Prostate gland (tissue), 2 donors: ENCODE measurements around the gene PSMD13.

ENCODE experiments used
- POLR2A ChIP-seq: fragments of 450-650 bp; IDR thresholded peaks from one replicate; pipeline ENCODE4 v1.6.1; 2016; ENCODE audit warnings: antibody characterized with exemption, mild to moderate bottlenecking
- POLR2AphosphoS5 ChIP-seq: sonication (generic); formaldehyde crosslinking; IDR thresholded peaks from one replicate; pipeline ENCODE4 v1.6.1; 2017; ENCODE audit warnings: antibody characterized with exemption
- TF ChIP-seq, protein P1 (sequence below), 4 experiments: fragments of 200-600 bp in 2 of 4; fragments of 450-650 bp in 2 of 4; sonication (generic) in 2 of 4; IDR thresholded peaks; 1 replicate in 3 of 4; 2 replicates in 1 of 4; pipeline ENCODE4 v1.5.1; 2016 to 2019; ENCODE audit warnings: antibody characterized with exemption in 4 of 4, mild to moderate bottlenecking in 2 of 4, moderate library complexity in 2 of 4

DNA sequence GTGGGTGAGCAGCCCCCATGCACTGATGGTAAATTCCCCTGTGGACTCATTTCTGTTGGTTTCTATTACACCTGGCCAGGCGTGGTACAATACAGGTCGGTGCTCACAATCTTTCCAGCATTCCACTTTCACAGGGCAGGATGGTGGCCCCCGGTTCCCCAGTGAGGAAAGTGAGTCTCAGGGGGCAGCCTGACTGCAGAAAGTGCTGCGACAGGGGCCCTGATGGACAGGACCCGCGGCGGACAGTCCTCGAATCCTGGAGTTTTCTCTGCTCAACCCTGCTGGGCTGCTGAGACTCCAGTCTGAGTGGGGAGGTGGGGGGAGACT lies 49.1 kb downstream of the PSMD13 start:
- TF ChIP-seq POLR2A (no peak), POLR2AphosphoS5 (no peak)
- TF ChIP-seq, protein P1, sequence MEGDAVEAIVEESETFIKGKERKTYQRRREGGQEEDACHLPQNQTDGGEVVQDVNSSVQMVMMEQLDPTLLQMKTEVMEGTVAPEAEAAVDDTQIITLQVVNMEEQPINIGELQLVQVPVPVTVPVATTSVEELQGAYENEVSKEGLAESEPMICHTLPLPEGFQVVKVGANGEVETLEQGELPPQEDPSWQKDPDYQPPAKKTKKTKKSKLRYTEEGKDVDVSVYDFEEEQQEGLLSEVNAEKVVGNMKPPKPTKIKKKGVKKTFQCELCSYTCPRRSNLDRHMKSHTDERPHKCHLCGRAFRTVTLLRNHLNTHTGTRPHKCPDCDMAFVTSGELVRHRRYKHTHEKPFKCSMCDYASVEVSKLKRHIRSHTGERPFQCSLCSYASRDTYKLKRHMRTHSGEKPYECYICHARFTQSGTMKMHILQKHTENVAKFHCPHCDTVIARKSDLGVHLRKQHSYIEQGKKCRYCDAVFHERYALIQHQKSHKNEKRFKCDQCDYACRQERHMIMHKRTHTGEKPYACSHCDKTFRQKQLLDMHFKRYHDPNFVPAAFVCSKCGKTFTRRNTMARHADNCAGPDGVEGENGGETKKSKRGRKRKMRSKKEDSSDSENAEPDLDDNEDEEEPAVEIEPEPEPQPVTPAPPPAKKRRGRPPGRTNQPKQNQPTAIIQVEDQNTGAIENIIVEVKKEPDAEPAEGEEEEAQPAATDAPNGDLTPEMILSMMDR (IDR thresholded peaks at IDR 0.05) = no peak
